SU-DHL-6 (cell line): ENCODE data around the gene CDH11.

Source experiments
- CTCF ChIP-seq: fragments of 200-600 bp; sonication (generic); IDR thresholded peaks from one replicate; pipeline ENCODE4 v1.5.1; 2017; ENCODE audit warnings: antibody characterized with exemption, mild to moderate bottlenecking, low read length, moderate library complexity; ENCODE audit not compliant: insufficient read depth, poor library complexity, severe bottlenecking
- EZH2phosphoT487 ChIP-seq: fragments of 200-600 bp; sonication (generic), shearing (Covaris generic); conservative IDR thresholded peaks from 2 replicates; pipeline ENCODE4 v1.6.1; 2018; ENCODE audit warnings: mild to moderate bottlenecking, antibody characterized with exemption, low read length, moderate library complexity, mixed read lengths

- no peak for TF ChIP-seq CTCF
- TF ChIP-seq EZH2phosphoT487: no peak
Measured at GRCh38 chr16:65061935-65062518, 59.8 kb downstream of the CDH11 start.
